K562 (cell line): ENCODE results near the gene CCDC88C. TPM values are rescaled to one million over a fixed set of nuclear protein-coding genes. Genes with fewer than 3 reads are reported as not detected.
A peak's percentile ranks its signal among the peaks of the same experiment; 100 is the strongest.

Experiments
- ATAC-seq: fragments of 200-7000 bp; cut with Tn5 transposase; 3 replicates; pipeline ENCODE4 v1.9.1; 2020; ENCODE audit warnings: moderate library complexity
- BruUV-seq: library from RNA; stranded (reverse); fragments of 400-500 nt; replicated peaks from 2 replicates; lab custom pipeline; 2021; lab: Mats Ljungman, UMichigan
- CTCF ChIA-PET: fragments of 300-600 bp; formaldehyde crosslinking; extraction: SDS; loops from one replicate; lab custom pipeline; 2021; ENCODE audit warnings: low intra/inter-chr PET ratio; lab: Yijun Ruan, JAX
- POLR2A ChIA-PET: fragments of 300-600, 350-650 bp; sonication (Branson Sonifier 250); formaldehyde crosslinking; extraction: SDS; loops from one replicate; lab custom pipeline; 2021; ENCODE audit warnings: antibody characterized with exemption, inconsistent platforms; lab: Yijun Ruan, JAX
- DNase-seq, 4 experiments: peaks; one replicate each; pipeline versions ENCODE4 v3.0.0 to v3.0.0-alpha.2; 2011 to 2018; ENCODE audit warnings: low spot score in 3 of 4, mixed read lengths in 3 of 4; ENCODE audit errors: extremely low read depth in 1 of 4
- FAIRE-seq: peaks from 2 replicates; lab custom pipeline; 2011; peaks lifted over from hg19 to GRCh38; lab: Jason Lieb, UNC
- H2AFZ ChIP-seq: 2 replicates; pipeline ENCODE4 v1.6.0; 2011; ENCODE audit warnings: low read depth, low read length, control low read depth, inconsistent platforms
- H3K27ac ChIP-seq: fragments of 200-600 bp; 3 replicates; pipeline ENCODE4 v1.8.0; 2011; ENCODE audit warnings: low read depth, mild to moderate bottlenecking, control low read depth, inconsistent platforms, low read length, moderate library complexity, mixed read lengths; ENCODE audit errors: extremely low read depth
- H3K27me3 ChIP-seq, 2 experiments: fragments of 300-600 bp in 1 of 2; 2 replicates in 1 of 2; 3 replicates in 1 of 2; pipeline versions ENCODE4 v1.6.0 to v1.8.0; 2011; ENCODE audit warnings: inconsistent platforms in 2 of 2, low read length in 2 of 2, mild to moderate bottlenecking in 1 of 2, mixed read lengths in 1 of 2, moderate library complexity in 1 of 2; ENCODE audit not compliant: control insufficient read depth in 2 of 2, insufficient read depth in 2 of 2
- H3K36me3 ChIP-seq: fragments of 300-600 bp; 3 replicates; pipeline ENCODE4 v1.8.0; 2011; ENCODE audit warnings: mild to moderate bottlenecking, low read length, inconsistent platforms; ENCODE audit not compliant: control insufficient read depth, insufficient read depth
- H3K4me1 ChIP-seq, 2 experiments: fragments of 200-600 bp in 1 of 2; replicated peaks in 1 of 2; 2 replicates in 1 of 2; 3 replicates in 1 of 2; pipeline versions ENCODE4 v1.5.1 to v1.8.0; 2011; ENCODE audit warnings: inconsistent platforms in 2 of 2, low read length in 2 of 2, mild to moderate bottlenecking in 1 of 2, mixed read lengths in 1 of 2, moderate library complexity in 1 of 2; ENCODE audit not compliant: control insufficient read depth in 2 of 2, insufficient read depth in 2 of 2
- H3K4me2 ChIP-seq: 2 replicates; pipeline ENCODE4 v1.6.1; 2011; ENCODE audit warnings: low read length, control low read depth, inconsistent platforms, mixed read lengths; ENCODE audit not compliant: insufficient read depth
- H3K4me3 ChIP-seq: fragments of 200-600 bp; sonication (generic), shearing (Covaris generic); 2 replicates; pipeline ENCODE4 v1.5.1; 2016; ENCODE audit warnings: control low read depth, inconsistent platforms
- H3K79me2 ChIP-seq: fragments of 200-600 bp; 3 replicates; pipeline ENCODE4 v1.8.0; 2011; ENCODE audit warnings: low read length, inconsistent platforms; ENCODE audit not compliant: control insufficient read depth, insufficient read depth
- H3K9ac ChIP-seq, 2 experiments: 2 replicates each; pipeline versions ENCODE4 v1.6.0 to v1.6.1; 2011; ENCODE audit warnings: low read depth in 2 of 2, low read length in 2 of 2, control low read depth in 1 of 2, inconsistent platforms in 1 of 2, mild to moderate bottlenecking in 1 of 2, mixed read lengths in 1 of 2; ENCODE audit not compliant: insufficient read depth in 1 of 2
- H3K9me1 ChIP-seq: one replicate; pipeline ENCODE4 v1.6.0; 2011; ENCODE audit warnings: inconsistent platforms, mild to moderate bottlenecking, low read length, moderate library complexity; ENCODE audit not compliant: control insufficient read depth, insufficient read depth
- H3K9me3 ChIP-seq: replicated peaks from 2 replicates; pipeline ENCODE4 v1.5.1; 2011; ENCODE audit warnings: low read depth, low read length, inconsistent platforms; ENCODE audit not compliant: control insufficient read depth, insufficient read depth
- H4K20me1 ChIP-seq: replicated peaks from 2 replicates; pipeline ENCODE4 v1.6.1; 2011; ENCODE audit warnings: low read length, inconsistent platforms, mixed read lengths; ENCODE audit not compliant: control insufficient read depth, insufficient read depth
- ARID3B ChIP-seq: fragments of 250-450 bp; sonication (Bioruptor Pico); IDR thresholded peaks from 2 replicates; pipeline ENCODE4 v1.4.0; 2020; ENCODE audit warnings: borderline replicate concordance
- CBFB ChIP-seq: sonication (generic); formaldehyde crosslinking; IDR thresholded peaks from 2 replicates; pipeline ENCODE4 v1.4.0; 2020; ENCODE audit warnings: mild to moderate bottlenecking, missing genetic modification reagents
- CCAR2 ChIP-seq: fragments of 200-400 bp; formaldehyde crosslinking; IDR thresholded peaks from 2 replicates; pipeline ENCODE4 v1.6.1; 2017; ENCODE audit warnings: mild to moderate bottlenecking, low read depth, low read length
- HINFP ChIP-seq: fragments of 450-650 bp; conservative IDR thresholded peaks from 2 replicates; pipeline ENCODE4 v1.6.1; 2016; ENCODE audit warnings: missing genetic modification characterization, low read depth, mild to moderate bottlenecking, control low read depth, missing compliant biosample characterization
- HMBOX1 ChIP-seq: sonication (generic); IDR thresholded peaks from 2 replicates; pipeline ENCODE4 v1.6.1; 2016
- MEIS2 ChIP-seq: fragments of 450-650 bp; IDR thresholded peaks from 2 replicates; pipeline ENCODE4 v1.6.1; 2014; ENCODE audit warnings: mild to moderate bottlenecking; ENCODE audit not compliant: partially characterized antibody
- NR0B1 ChIP-seq: fragments of 450-650 bp; IDR thresholded peaks from one replicate; pipeline ENCODE4 v1.6.1; 2018; ENCODE audit warnings: mild to moderate bottlenecking, moderate library complexity; ENCODE audit not compliant: partially characterized antibody
- PBX2 ChIP-seq, 2 experiments: IDR thresholded peaks in 1 of 2; conservative IDR thresholded peaks in 1 of 2; 2 replicates each; pipeline ENCODE4 v1.6.1; 2016; ENCODE audit warnings: low read depth in 2 of 2, mild to moderate bottlenecking in 1 of 2, missing compliant biosample characterization in 1 of 2, missing genetic modification characterization in 1 of 2, moderate library complexity in 1 of 2
- PKNOX1 ChIP-seq: fragments of 450-650 bp; IDR thresholded peaks from 2 replicates; pipeline ENCODE4 v1.6.1; 2016
- SRF ChIP-seq, 2 experiments: fragments of 250-450, 450-650 bp in 1 of 2; sonication (Bioruptor Pico) in 1 of 2; sonication (generic) in 1 of 2; formaldehyde crosslinking; IDR thresholded peaks; 2 replicates each; pipeline versions ENCODE4 v1.5.0 to v1.5.1; 2020 to 2022; ENCODE audit warnings: mild to moderate bottlenecking in 1 of 2, missing genetic modification reagents in 1 of 2
- ZNF146 ChIP-seq: IDR thresholded peaks from one replicate; pipeline ENCODE4 v1.6.1; 2018; ENCODE audit warnings: missing compliant biosample characterization; ENCODE audit not compliant: unreplicated experiment
- WGBS: fragments of 100-300 bp; shearing (Covaris generic); methylation state at CpG from one replicate; pipeline ENCODE4 v1.1.6; 2016; ENCODE audit warnings: low coverage, mixed read lengths; ENCODE audit not compliant: insufficient coverage; ENCODE audit errors: missing lambda C conversion rate; 5-methylcytosine and 5-hydroxymethylcytosine counted together
- in situ Hi-C: fragments of 300-500 bp; cut with MboI; formaldehyde crosslinking; loops from 4 replicates; pipeline ENCODE4 v1.15.0; 2018; ENCODE audit warnings: inconsistent platforms, mixed read lengths
- intact Hi-C: fragments of 100-400 bp; cut with micrococcal nuclease; formaldehyde crosslinking; loops from 2 replicates; pipeline ENCODE4 v1.14.2; 2022
- polyA plus RNA-seq, 8 experiments: library from polyadenylated mRNA; depleted of rRNA in 4 of 8; stranded (reverse) in 5 of 8; unstranded in 3 of 8; fragments of >200 nt; fragmentation: Nextera tagmentation in 2 of 8; fragmentation: Illumina TruSeq in 1 of 8; extraction: Ambion mirVana in 2 of 8; extraction: Trizol in 1 of 8; gene quantifications; 2 replicates each; pipeline versions ENCODE4 v1.2.1 to v1.2.3, GENCODE V29; 2011 to 2014; ENCODE audit warnings: inconsistent platforms in 1 of 8, missing spikeins in 1 of 8
- total RNA-seq, 7 experiments: library from RNA; depleted of rRNA in 6 of 7; stranded (reverse); fragments of >200 nt in 6 of 7; fragmentation: Illumina TruSeq in 2 of 7; extraction: Trizol in 2 of 7; gene quantifications; 2 replicates each; pipeline versions ENCODE4 v1.2.1 to v1.2.3, GENCODE V29; 2011 to 2021; ENCODE audit warnings: low replicate concordance in 1 of 7

The CCDC88C gene
- total and polyA plus RNA-seq, 9 of the 15 experiments (the other 6 are each of a cell fraction or from before 2014, with no cell fraction given) = 0.62 to 22.5 (median 10.7) TPM

GRCh38 chr14:91341751-91342154 is 75.9 kb downstream of the CCDC88C start:
- no peaks in the 10 kb centered on the region for H4K20me1 ChIP-seq
- no peak for FAIRE-seq
- POLR2A ChIA-PET = no interaction called here
- no peaks in the 10 kb centered on the region for H3K9me3 ChIP-seq
- CTCF ChIA-PET = no interaction called here
- no peak overlapping the region for H3K9ac ChIP-seq
- H3K27me3 ChIP-seq = no peaks in the 10 kb centered on the region
- BruUV-seq = no TSS peak
- peaks cover 26% of the 10 kb centered on the region; the same call in 1 of the 3 replicates for H3K36me3 ChIP-seq
- intact Hi-C loops = no loop called here
- in situ Hi-C loops = loop anchor here (5.0 kb wide), 1 partner anchor 86 kb away; no protein-coding TSS in a partner anchor
- no peak overlapping the region for H3K4me2 ChIP-seq
- H3K9me1 ChIP-seq = peaks cover 3% of the 10 kb centered on the region
- H3K27ac ChIP-seq = no peak overlapping the region
- H3K4me1 ChIP-seq = peaks cover 0 to 4% of the 10 kb centered on the region in 2 experiments; a peak in 2 of 5 replicates
- TF ChIP-seq CBFB (CRISPR knock-in tag) = no peak
- TF ChIP-seq ZNF146 (CRISPR knock-in tag) = no peak
- peak in 1 of 2 experiments; percentile 47; a peak in 1 of 4 replicates for TF ChIP-seq SRF (CRISPR knock-in tag; IDR thresholded peaks at IDR 0.05)
- peak; percentile 35 for TF ChIP-seq PKNOX1
- TF ChIP-seq HMBOX1 = no peak
- TF ChIP-seq PBX2 (CRISPR knock-in tag; IDR thresholded peaks at IDR 0.05; ENCODE audit: low read depth) = no peak
- peak; percentile 79 for TF ChIP-seq PBX2 (tag; conservative IDR thresholded peaks at IDR 0.05; ENCODE audit: low read depth)
- no peak for TF ChIP-seq CCAR2
- TF ChIP-seq ARID3B (CRISPR knock-in tag) = no peak
- TF ChIP-seq NR0B1 = no peak
- TF ChIP-seq MEIS2 = peak; percentile 42
- no peak for TF ChIP-seq HINFP (tag)
- H3K79me2 ChIP-seq = no peaks in the 10 kb centered on the region
- H2AFZ ChIP-seq = no peak overlapping the region
- ATAC-seq = no peak
- 67% methylated on average over 4 of the region's 7 CpGs for WGBS
- no peak for DNase-seq
- H3K4me3 ChIP-seq = no peak overlapping the region
